Osteocyte (in vitro differentiated cells): ENCODE measurements around the gene SESTD1. TPM values are rescaled to one million over a fixed set of nuclear protein-coding genes. Genes with fewer than 3 reads are reported as not detected.

ENCODE experiments used
- DNase-seq: peaks from one replicate; pipeline ENCODE4 v3.0.0; 2021; ENCODE audit warnings: mixed read lengths; ENCODE audit not compliant: unreplicated experiment; ENCODE audit errors: extremely low spot score
- H3K27ac Mint-ChIP-seq: one replicate; pipeline ENCODE4 v1.8.0; 2021; ENCODE audit warnings: mild to moderate bottlenecking, mixed read lengths; ENCODE audit not compliant: unreplicated experiment
- H3K27me3 Mint-ChIP-seq: one replicate; pipeline ENCODE4 v1.8.0; 2021; ENCODE audit warnings: mixed read lengths; ENCODE audit not compliant: unreplicated experiment
- H3K36me3 Mint-ChIP-seq: one replicate; pipeline ENCODE4 v1.8.0; 2021; ENCODE audit warnings: mixed read lengths; ENCODE audit not compliant: unreplicated experiment
- H3K4me1 Mint-ChIP-seq: one replicate; pipeline ENCODE4 v1.8.0; 2021; ENCODE audit warnings: mixed read lengths; ENCODE audit not compliant: unreplicated experiment
- H3K4me3 Mint-ChIP-seq: one replicate; pipeline ENCODE4 v1.8.0; 2021; ENCODE audit warnings: mild to moderate bottlenecking, moderate library complexity, mixed read lengths; ENCODE audit not compliant: unreplicated experiment
- H3K9me3 Mint-ChIP-seq: one replicate; pipeline ENCODE4 v1.8.0; 2021; ENCODE audit warnings: mixed read lengths; ENCODE audit not compliant: unreplicated experiment
- CTCF ChIP-seq: fragments of 200-600 bp; sonication (generic); IDR thresholded peaks from 2 replicates; pipeline ENCODE4 v1.5.0; 2021; ENCODE audit warnings: antibody characterized with exemption, mild to moderate bottlenecking, moderate library complexity
- total RNA-seq: library from RNA; stranded (reverse); gene quantifications from 2 replicates; pipeline ENCODE4 v1.2.1, GENCODE V29; 2021

Gene SESTD1
- total RNA-seq, 1 donor from 2014 or later: 99.1 TPM

DNA sequence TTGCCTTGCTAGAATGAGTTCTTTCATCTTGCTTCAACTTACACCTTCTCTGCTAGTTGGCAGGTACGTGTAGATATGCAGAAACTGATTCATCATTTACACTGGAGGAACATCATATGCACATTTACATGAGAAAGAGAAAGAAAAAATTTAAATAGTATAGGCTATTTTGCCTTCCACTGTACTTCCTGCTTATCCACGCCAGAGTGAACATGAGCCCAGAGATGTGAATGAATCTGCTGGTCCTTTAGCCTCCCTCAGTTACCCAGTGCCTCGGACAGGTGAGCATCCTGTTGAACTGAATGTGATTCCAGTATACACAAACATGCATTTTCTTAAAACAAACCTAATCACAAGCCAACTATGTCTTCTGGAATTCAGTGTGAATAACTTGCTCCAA, 83.6 kb downstream of the SESTD1 start:
- H3K36me3 Mint-ChIP-seq: peaks cover 25% of the 10 kb centered on the region
- DNase-seq: no peak
- H3K4me3 Mint-ChIP-seq: no peak overlapping the region
- H3K9me3 Mint-ChIP-seq: peaks cover 4% of the 10 kb centered on the region
- H3K27me3 Mint-ChIP-seq: no peaks in the 10 kb centered on the region
- H3K4me1 Mint-ChIP-seq: peaks cover 21% of the 10 kb centered on the region
- no peak for TF ChIP-seq CTCF
- no peak overlapping the region for H3K27ac Mint-ChIP-seq

- H3K36me3 Mint-ChIP-seq: peaks cover 33% of the 10 kb centered on the region
- no peak for DNase-seq
- no peak overlapping the region for H3K4me3 Mint-ChIP-seq
- no peak for TF ChIP-seq CTCF
- H3K27me3 Mint-ChIP-seq: no peaks in the 10 kb centered on the region
- peaks cover 4% of the 10 kb centered on the region for H3K9me3 Mint-ChIP-seq
- no peak overlapping the region for H3K27ac Mint-ChIP-seq
- peaks cover 21% of the 10 kb centered on the region for H3K4me1 Mint-ChIP-seq
Measured at GRCh38 chr2:179180242-179180641, 84.4 kb downstream of the SESTD1 start.

DNA sequence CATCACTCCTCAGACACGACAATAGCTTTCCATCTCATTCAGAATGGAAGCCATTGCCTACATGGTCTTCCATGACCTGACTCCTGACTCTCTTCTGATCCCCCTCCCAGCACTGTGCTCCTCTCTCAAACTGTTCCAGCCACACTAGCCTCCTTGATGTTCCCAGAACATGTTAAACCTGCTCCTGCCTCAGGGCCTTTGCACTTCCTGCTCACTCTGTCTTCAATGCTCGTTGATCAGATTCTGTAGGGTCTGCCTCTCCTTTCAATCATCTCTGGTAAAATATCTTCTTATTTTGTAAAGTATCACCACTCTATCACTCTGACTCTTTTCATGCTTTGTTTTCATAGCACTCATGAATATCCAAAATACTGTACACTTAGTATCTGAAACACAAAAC, 84.9 kb downstream of the SESTD1 start:
- no peak overlapping the region for H3K4me3 Mint-ChIP-seq
- peaks cover 4% of the 10 kb centered on the region for H3K9me3 Mint-ChIP-seq
- TF ChIP-seq CTCF: no peak
- no peak for DNase-seq
- H3K36me3 Mint-ChIP-seq: peaks cover 37% of the 10 kb centered on the region
- no peak overlapping the region for H3K27ac Mint-ChIP-seq
- no peaks in the 10 kb centered on the region for H3K27me3 Mint-ChIP-seq
- peaks cover 21% of the 10 kb centered on the region for H3K4me1 Mint-ChIP-seq

- Mint-ChIP-seq H3K9me3 (peaks cover 4% of the 10 kb centered on the region), H3K4me1 (peaks cover 21% of the 10 kb centered on the region), H3K27ac (no peak overlapping the region), H3K4me3 (no peak overlapping the region), H3K27me3 (no peaks in the 10 kb centered on the region), H3K36me3 (peaks cover 47% of the 10 kb centered on the region)
- no peak for TF ChIP-seq CTCF
- no peak for DNase-seq
Measured at GRCh38 chr2:179177694-179178093, 86.9 kb downstream of the SESTD1 start.

GRCh38 chr2:179174240-179174639, 90.4 kb downstream of the SESTD1 start:
- Mint-ChIP-seq H3K27ac (no peak overlapping the region), H3K36me3 (peaks cover 44% of the 10 kb centered on the region), H3K9me3 (no peaks in the 10 kb centered on the region), H3K27me3 (no peaks in the 10 kb centered on the region), H3K4me3 (no peak overlapping the region), H3K4me1 (peaks cover 2% of the 10 kb centered on the region)
- no peak for TF ChIP-seq CTCF
- no peak for DNase-seq
